Measurements from ENCODE around the gene GRK6. TPM values are rescaled to one million over a fixed set of nuclear protein-coding genes. Genes with fewer than 3 reads are reported as not detected.

The GRK6 gene
- total RNA-seq, 2 donors from 2014 or later: 28.6 to 32.4 TPM

DNA sequence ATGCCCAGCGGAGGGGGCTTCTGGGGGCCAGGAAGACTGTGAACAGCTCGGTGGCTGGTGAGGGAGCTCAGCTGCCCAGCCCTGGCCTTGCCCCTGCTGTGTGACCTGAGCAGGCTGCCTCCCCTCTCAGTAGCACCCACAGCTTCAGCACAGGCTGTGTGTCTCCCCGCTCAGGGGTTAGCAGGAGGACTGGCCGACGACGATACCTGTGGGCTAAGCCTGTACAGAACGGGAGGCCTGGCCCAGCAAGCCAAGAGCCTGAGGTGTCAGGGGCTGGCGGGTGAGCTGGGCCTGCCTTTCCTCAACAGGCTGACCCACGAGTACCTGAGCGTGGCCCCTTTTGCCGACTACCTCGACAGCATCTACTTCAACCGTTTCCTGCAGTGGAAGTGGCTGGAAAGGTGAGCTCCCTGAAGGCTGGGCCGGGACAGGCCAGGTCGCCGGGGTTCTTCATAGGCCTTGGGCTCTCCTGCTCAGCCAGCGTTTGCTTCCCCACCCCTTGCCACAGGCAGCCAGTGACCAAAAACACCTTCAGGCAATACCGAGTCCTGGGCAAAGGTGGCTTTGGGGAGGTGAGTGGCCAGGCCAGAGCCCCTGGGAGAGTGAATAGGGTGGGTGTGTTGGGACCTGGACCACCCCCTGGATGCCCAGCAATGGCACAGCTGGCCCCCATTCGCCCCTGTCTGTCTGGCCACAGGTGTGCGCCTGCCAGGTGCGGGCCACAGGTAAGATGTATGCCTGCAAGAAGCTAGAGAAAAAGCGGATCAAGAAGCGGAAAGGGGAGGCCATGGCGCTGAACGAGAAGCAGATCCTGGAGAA lies 6.6 kb downstream of the GRK6 start:
- intact Hi-C loops (cut with DNase I): no loop called here
- WGBS: 89% methylated on average over 24 of the region's 25 CpGs
- DNase-seq (ENCODE audit: low spot score): no peak
- Histone ChIP-seq H3K27ac (no peak overlapping the region), H3K36me3 (peaks cover 13 to 31% of the 10 kb centered on the region in 2 donors), H3K9me3 (no peaks in the 10 kb centered on the region), H3K27me3 (replicated peaks; ENCODE audit: insufficient read depth) (no peaks in the 10 kb centered on the region), H3K4me3 (no peak overlapping the region), H3K4me1 (replicated peaks) (no peaks in the 10 kb centered on the region)
- TF ChIP-seq, protein P1, sequence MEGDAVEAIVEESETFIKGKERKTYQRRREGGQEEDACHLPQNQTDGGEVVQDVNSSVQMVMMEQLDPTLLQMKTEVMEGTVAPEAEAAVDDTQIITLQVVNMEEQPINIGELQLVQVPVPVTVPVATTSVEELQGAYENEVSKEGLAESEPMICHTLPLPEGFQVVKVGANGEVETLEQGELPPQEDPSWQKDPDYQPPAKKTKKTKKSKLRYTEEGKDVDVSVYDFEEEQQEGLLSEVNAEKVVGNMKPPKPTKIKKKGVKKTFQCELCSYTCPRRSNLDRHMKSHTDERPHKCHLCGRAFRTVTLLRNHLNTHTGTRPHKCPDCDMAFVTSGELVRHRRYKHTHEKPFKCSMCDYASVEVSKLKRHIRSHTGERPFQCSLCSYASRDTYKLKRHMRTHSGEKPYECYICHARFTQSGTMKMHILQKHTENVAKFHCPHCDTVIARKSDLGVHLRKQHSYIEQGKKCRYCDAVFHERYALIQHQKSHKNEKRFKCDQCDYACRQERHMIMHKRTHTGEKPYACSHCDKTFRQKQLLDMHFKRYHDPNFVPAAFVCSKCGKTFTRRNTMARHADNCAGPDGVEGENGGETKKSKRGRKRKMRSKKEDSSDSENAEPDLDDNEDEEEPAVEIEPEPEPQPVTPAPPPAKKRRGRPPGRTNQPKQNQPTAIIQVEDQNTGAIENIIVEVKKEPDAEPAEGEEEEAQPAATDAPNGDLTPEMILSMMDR (IDR thresholded peaks at IDR 0.05): no peak
- no peak for TF ChIP-seq POLR2AphosphoS5 (IDR thresholded peaks at IDR 0.05)
- no peak for TF ChIP-seq POLR2A (IDR thresholded peaks at IDR 0.05)

DNA sequence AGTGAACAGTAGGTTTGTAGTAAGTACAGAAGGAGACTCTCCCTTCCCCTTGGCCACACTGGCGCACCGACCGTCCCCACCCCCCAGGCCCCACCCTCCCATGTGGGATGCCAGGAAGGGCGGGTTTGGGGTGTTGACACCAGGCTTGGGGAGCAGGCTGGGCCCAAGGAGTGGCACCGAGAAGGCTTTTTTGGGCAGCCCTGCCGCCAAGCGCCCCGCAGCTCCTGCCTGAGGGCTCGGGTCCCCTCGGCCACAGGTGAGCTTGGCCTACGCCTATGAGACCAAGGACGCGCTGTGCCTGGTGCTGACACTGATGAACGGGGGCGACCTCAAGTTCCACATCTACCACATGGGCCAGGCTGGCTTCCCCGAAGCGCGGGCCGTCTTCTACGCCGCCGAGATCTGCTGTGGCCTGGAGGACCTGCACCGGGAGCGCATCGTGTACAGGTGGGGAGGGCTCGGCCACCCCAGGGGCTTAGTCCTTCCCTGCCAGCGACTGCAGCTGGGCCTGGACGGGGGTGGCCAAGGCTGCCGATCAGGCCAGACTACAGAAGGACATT lies 7.3 kb downstream of the GRK6 start:
- Histone ChIP-seq H3K36me3 (peaks cover 13 to 31% of the 10 kb centered on the region in 2 donors), H3K27ac (no peak overlapping the region), H3K9me3 (no peaks in the 10 kb centered on the region), H3K4me1 (replicated peaks) (no peaks in the 10 kb centered on the region), H3K27me3 (replicated peaks; ENCODE audit: insufficient read depth) (no peaks in the 10 kb centered on the region), H3K4me3 (no peak overlapping the region)
- no peak for TF ChIP-seq POLR2A (IDR thresholded peaks at IDR 0.05)
- TF ChIP-seq, protein P1 (IDR thresholded peaks at IDR 0.05): no peak
- no peak for TF ChIP-seq POLR2AphosphoS5 (IDR thresholded peaks at IDR 0.05)
- WGBS: 87% methylated on average over 29 of the region's 29 CpGs
- intact Hi-C loops (cut with DNase I): no loop called here
- no peak for DNase-seq (ENCODE audit: low spot score)

DNA sequence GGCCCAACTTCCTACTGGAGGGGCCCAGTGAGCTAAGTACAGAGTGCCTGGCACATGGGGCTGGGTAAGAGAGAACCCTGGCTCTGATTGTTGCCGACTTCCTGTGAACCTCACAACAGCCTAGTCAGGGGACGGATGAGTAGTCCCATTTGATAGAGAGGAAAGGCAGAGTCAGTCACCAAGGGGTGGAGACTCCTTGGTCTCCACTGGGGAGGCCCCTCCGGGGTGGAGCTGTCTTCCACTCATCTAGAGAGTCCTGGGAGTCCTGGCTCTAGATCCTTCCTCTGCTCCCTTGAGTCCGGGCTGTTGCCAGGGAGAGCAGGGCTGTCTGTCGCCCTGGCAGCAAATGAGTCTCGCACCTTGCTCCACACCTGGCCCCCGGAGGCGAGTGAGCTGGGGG lies 8.0 kb downstream of the GRK6 start:
- TF ChIP-seq, protein P1 (IDR thresholded peaks at IDR 0.05): no peak
- TF ChIP-seq POLR2A (IDR thresholded peaks at IDR 0.05): no peak
- no peak for TF ChIP-seq POLR2AphosphoS5 (IDR thresholded peaks at IDR 0.05)
- WGBS: 83% methylated on average over 8 of the region's 8 CpGs
- Histone ChIP-seq H3K27me3 (replicated peaks; ENCODE audit: insufficient read depth) (no peaks in the 10 kb centered on the region), H3K4me3 (no peak overlapping the region), H3K9me3 (no peaks in the 10 kb centered on the region), H3K36me3 (peaks cover 13 to 31% of the 10 kb centered on the region in 2 donors), H3K4me1 (replicated peaks) (no peaks in the 10 kb centered on the region), H3K27ac (no peak overlapping the region)
- no peak for DNase-seq (ENCODE audit: low spot score)
- intact Hi-C loops (cut with DNase I): no loop called here

DNA sequence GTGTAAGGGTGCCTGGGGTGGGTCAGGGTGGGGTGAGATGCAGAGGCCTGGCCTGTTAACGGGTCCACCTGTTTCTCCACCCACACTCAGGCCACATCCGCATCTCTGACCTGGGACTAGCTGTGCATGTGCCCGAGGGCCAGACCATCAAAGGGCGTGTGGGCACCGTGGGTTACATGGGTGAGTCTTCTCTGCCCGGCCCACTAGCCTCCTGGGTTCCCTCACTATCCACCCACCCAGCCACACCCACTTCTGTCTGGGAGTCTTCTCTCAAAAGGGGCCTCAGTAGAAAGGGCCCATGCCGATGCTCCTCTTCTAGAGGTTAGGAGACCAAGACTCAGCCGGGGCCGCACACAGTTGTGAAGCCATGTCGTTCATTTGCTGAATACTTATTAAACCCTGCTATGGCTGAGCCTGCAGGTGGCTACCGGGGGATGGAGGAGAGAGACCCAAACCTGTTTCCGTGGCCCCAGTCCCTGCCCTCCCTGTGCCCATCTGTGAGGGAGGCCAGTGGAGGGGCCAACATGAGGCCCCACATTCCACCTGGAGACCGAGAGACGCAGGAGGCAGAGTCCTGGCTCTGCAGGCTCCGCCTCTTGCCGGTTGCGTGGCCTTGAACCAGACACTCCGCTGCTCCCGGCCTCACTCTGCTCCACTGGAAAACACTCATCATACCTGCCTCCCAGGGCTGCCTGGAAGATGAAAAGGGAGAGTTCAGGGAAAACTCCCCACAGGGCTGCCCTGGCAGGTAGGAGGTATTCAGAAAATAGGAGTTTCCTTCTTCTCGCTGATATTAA lies 8.7 kb downstream of the GRK6 start:
- no peak overlapping the region for H3K27ac ChIP-seq
- no peak for DNase-seq (ENCODE audit: low spot score)
- H3K4me1 ChIP-seq (replicated peaks): no peaks in the 10 kb centered on the region
- no peaks in the 10 kb centered on the region for H3K27me3 ChIP-seq (replicated peaks; ENCODE audit: insufficient read depth)
- intact Hi-C loops (cut with DNase I): no loop called here
- no peak overlapping the region for H3K4me3 ChIP-seq
- peaks cover 13 to 31% of the 10 kb centered on the region in 2 donors for H3K36me3 ChIP-seq
- 94% methylated on average over 20 of the region's 20 CpGs for WGBS
- no peaks in the 10 kb centered on the region for H3K9me3 ChIP-seq
- TF ChIP-seq, protein P1 (IDR thresholded peaks at IDR 0.05): no peak
- TF ChIP-seq POLR2AphosphoS5 (IDR thresholded peaks at IDR 0.05) (no peak), POLR2A (IDR thresholded peaks at IDR 0.05) (no peak)

All from prostate gland (tissue), 2 donors.